ENCODE measurements around the gene TCF25.

GRCh38 chr16:89899879-89900481 lies 26.6 kb downstream of the TCF25 start:
- TF ChIP-seq CTCF (IDR thresholded peaks at IDR 0.05) (no peak), POLR2A (IDR thresholded peaks at IDR 0.05) (no peak)

Data from body of pancreas (tissue), 4 donors.